ENCODE data around the gene GCNT3. TPM values are rescaled to one million over a fixed set of nuclear protein-coding genes. Genes with fewer than 3 reads are reported as not detected.
A peak's percentile ranks its signal among the peaks of the same experiment; 100 is the strongest.
"Not testable (repeated sequence)": the region's sequence is repeated elsewhere in the genome, so short reads cannot be mapped to it uniquely, and the experiment has no call there.

GCNT3 gene
- total RNA-seq, 1 donor from 2014 or later: not detected

DNA sequence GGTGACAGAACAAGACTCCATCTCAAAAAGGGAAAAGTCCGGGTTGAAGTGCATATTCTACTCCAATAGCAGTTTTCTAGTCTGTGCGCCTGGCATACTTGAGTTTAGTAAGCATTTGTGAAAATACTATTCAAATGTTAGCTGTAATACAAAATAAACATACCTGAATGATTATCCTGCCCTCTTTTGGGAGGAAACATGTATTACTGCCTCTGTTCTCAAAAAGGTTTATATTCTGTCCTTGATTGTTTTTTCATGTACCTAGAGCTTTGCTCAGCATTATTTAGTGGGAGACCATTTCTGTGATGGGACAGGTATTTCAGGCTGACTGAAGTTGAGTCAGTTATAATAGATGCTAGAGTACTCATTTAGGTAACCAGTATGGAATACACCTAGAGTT lies 25.9 kb downstream of the GCNT3 start:
- H3K27me3 Mint-ChIP-seq (ENCODE audit: insufficient read depth); H3K27ac Mint-ChIP-seq; H3K4me1 Mint-ChIP-seq (ENCODE audit: low read depth); intact Hi-C loops (cut with micrococcal nuclease); H3K4me3 Mint-ChIP-seq; DNase-seq (ENCODE audit: low spot score); H3K9me3 Mint-ChIP-seq: not testable (repeated sequence)
- peaks cover 17% of the 10 kb centered on the region for H3K36me3 Mint-ChIP-seq (ENCODE audit: low read depth)

DNA sequence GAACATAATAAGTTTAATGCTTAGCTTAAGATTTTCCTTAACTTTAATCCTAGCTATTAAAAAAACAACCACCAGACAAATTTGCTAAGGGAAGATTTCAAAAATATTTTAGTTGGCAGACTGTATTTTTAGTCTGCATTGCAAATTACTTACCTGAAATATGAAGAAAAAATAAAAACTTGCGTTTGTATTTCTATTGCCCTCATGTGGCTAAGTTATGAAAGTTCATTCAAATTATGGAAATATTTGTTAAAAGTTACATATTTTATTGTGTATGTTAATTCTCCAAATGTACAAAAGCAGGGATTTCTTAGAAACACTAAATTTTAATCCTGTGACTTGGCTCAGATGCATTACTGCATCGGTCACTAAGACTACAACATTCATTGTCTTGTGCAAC lies 30.8 kb downstream of the GCNT3 start:
- no peaks in the 10 kb centered on the region for H3K9me3 Mint-ChIP-seq
- no peaks in the 10 kb centered on the region for H3K27me3 Mint-ChIP-seq (ENCODE audit: insufficient read depth)
- peaks cover 7% of the 10 kb centered on the region for H3K4me1 Mint-ChIP-seq (ENCODE audit: low read depth)
- H3K27ac Mint-ChIP-seq: no peak overlapping the region
- H3K36me3 Mint-ChIP-seq (ENCODE audit: low read depth): peaks cover 25% of the 10 kb centered on the region
- intact Hi-C loops (cut with micrococcal nuclease): no loop called here
- no peak overlapping the region for H3K4me3 Mint-ChIP-seq
- no peak for DNase-seq (ENCODE audit: low spot score)

- Mint-ChIP-seq H3K4me1 (ENCODE audit: low read depth) (peaks cover 7% of the 10 kb centered on the region), H3K9me3 (no peaks in the 10 kb centered on the region), H3K4me3 (no peak overlapping the region), H3K27me3 (ENCODE audit: insufficient read depth) (no peaks in the 10 kb centered on the region), H3K27ac (no peak overlapping the region), H3K36me3 (ENCODE audit: low read depth) (peaks cover 19% of the 10 kb centered on the region)
- DNase-seq (ENCODE audit: low spot score): no peak
- intact Hi-C loops (cut with micrococcal nuclease): no loop called here
Observed at GRCh38 chr15:59644756-59645155, 33.2 kb downstream of the GCNT3 start.

DNA sequence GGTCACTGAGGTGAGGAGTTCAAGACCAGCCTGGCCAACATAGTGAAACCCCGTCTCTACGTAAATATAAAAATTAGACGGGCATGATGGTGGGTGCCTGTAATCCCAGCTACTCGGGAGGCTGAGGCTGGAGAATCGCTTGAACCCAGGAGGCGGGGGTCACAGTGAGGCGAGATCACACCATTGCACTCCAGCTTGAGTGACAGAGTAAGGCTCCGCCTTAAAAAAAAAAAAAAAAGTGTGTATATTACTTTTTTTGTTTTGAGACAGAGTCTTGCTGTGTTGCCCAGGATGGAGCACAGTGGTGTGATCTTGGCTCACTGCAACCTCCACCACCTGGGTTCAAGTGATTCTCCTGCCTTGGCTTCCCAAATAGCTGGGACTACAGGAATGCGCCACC lies 34.2 kb downstream of the GCNT3 start:
- intact Hi-C loops (cut with micrococcal nuclease); H3K9me3 Mint-ChIP-seq; H3K27ac Mint-ChIP-seq; DNase-seq (ENCODE audit: low spot score); H3K27me3 Mint-ChIP-seq (ENCODE audit: insufficient read depth); H3K4me3 Mint-ChIP-seq: not testable (repeated sequence)
- peaks cover 27% of the 10 kb centered on the region for H3K36me3 Mint-ChIP-seq (ENCODE audit: low read depth)
- H3K4me1 Mint-ChIP-seq (ENCODE audit: low read depth): peaks cover 12% of the 10 kb centered on the region

- H3K4me3 Mint-ChIP-seq: no peak overlapping the region
- DNase-seq (ENCODE audit: low spot score): no peak
- no peaks in the 10 kb centered on the region for H3K9me3 Mint-ChIP-seq
- H3K27me3 Mint-ChIP-seq (ENCODE audit: insufficient read depth): no peaks in the 10 kb centered on the region
- no peak overlapping the region for H3K27ac Mint-ChIP-seq
- peaks cover 13% of the 10 kb centered on the region for H3K4me1 Mint-ChIP-seq (ENCODE audit: low read depth)
- H3K36me3 Mint-ChIP-seq (ENCODE audit: low read depth): peaks cover 28% of the 10 kb centered on the region
- intact Hi-C loops (cut with micrococcal nuclease): no loop called here
Observed at GRCh38 chr15:59646277-59646676, 34.7 kb downstream of the GCNT3 start.

- Mint-ChIP-seq H3K4me1 (ENCODE audit: low read depth) (peaks cover 13% of the 10 kb centered on the region), H3K27ac (no peak overlapping the region), H3K4me3 (no peak overlapping the region), H3K27me3 (ENCODE audit: insufficient read depth) (no peaks in the 10 kb centered on the region), H3K36me3 (ENCODE audit: low read depth) (peaks cover 31% of the 10 kb centered on the region), H3K9me3 (no peaks in the 10 kb centered on the region)
- intact Hi-C loops (cut with micrococcal nuclease): no loop called here
- DNase-seq (ENCODE audit: low spot score): no peak
Observed at GRCh38 chr15:59647085-59647484, 35.5 kb downstream of the GCNT3 start.

- peaks cover 35% of the 10 kb centered on the region for H3K36me3 Mint-ChIP-seq (ENCODE audit: low read depth)
- no peak overlapping the region for H3K27ac Mint-ChIP-seq
- no peak for DNase-seq (ENCODE audit: low spot score)
- no peak overlapping the region for H3K4me3 Mint-ChIP-seq
- H3K4me1 Mint-ChIP-seq (ENCODE audit: low read depth): peaks cover 10% of the 10 kb centered on the region
- intact Hi-C loops (cut with micrococcal nuclease): no loop called here
- H3K27me3 Mint-ChIP-seq (ENCODE audit: insufficient read depth): no peaks in the 10 kb centered on the region
- no peaks in the 10 kb centered on the region for H3K9me3 Mint-ChIP-seq
Observed at GRCh38 chr15:59649603-59650002, 38.0 kb downstream of the GCNT3 start.

DNA sequence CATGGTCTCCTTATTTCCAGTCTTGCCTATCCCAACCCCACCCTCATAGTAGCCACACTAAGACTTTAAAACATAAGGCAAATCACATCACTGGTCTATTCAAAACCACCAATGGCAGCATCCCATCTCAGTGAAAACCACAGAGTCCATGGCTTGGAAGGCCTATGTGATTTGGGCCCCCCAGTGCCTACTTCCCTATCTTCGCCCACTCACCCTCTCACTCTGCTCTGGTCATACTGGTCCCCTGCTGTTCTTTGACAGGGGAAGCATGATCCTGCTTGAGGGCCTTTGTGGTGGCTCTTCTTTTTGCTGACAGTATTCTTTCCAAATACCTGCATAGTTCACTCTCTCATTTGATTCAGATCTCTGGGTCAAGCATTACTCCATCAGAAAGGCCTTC lies 42.5 kb downstream of the GCNT3 start:
- no peaks in the 10 kb centered on the region for H3K9me3 Mint-ChIP-seq
- peaks cover 7% of the 10 kb centered on the region for H3K4me1 Mint-ChIP-seq (ENCODE audit: low read depth)
- H3K27ac Mint-ChIP-seq: no peak overlapping the region
- intact Hi-C loops (cut with micrococcal nuclease): no loop called here
- DNase-seq (ENCODE audit: low spot score): no peak
- H3K4me3 Mint-ChIP-seq: no peak overlapping the region
- peaks cover 22% of the 10 kb centered on the region for H3K36me3 Mint-ChIP-seq (ENCODE audit: low read depth)
- H3K27me3 Mint-ChIP-seq (ENCODE audit: insufficient read depth): no peaks in the 10 kb centered on the region

DNA sequence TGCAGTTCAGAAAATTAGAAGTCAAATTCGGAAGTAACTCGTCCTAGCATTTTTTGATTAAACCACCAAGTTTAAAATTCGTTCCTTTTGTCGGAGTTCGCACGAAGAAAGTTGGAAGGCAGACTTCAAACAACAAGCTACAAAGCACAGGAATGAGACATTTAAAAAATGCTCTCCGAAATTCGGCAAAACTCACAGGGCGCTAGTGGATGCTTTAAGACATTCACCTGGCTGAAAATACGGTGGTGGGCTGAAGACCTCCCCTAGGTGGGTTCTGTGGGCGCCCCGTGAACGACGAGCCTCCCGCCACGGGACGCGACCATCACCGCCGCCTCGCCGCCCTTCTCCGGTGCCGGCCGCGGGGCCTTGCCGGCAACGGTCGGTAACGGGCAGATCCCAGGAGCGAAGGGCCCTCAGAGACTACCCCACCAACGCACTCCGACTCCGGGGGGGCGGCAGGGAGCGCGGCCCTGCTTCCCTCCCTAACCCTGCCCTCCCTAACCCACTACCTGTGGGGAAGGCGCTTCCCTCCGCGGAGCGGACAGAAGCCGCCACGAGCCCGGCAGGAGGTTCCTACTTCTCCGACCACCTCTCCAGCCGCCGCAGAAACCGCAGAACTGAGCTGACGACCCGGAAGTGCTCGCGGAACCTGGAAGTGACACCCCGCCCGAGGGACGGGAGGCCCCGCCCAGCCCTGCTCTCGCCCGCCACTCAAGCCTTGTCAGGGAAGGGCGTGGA lies 45.5 kb downstream of the GCNT3 start, which contains the start of gene GTF2A2:
GTF2A2 (minus strand) TSS at position 619 of the 738 bp plus-strand sequence. CDS start 5,238 bp downstream, outside the sequence.
- Mint-ChIP-seq H3K27ac (peak within 1 kb of the TSS; percentile 79), H3K4me1 (ENCODE audit: low read depth) (no peaks in the 10 kb centered on the region), H3K9me3 (no peaks in the 10 kb centered on the region), H3K4me3 (no peak within 1 kb of the TSS), H3K36me3 (ENCODE audit: low read depth) (peaks cover 28% of the 10 kb centered on the region), H3K27me3 (ENCODE audit: insufficient read depth) (no peaks in the 10 kb centered on the region)
- DNase-seq (ENCODE audit: low spot score): peak; percentile 93
- intact Hi-C loops (cut with micrococcal nuclease): loop anchor here (1.0 to 2.0 kb wide), 4 partner anchors 31 to 724 kb away; partner anchors contain the start of genes CCNB2, RNF111 and SLTM

GRCh38 chr15:59657635-59658125 lies 46.1 kb downstream of the GCNT3 start:
- Mint-ChIP-seq H3K36me3 (ENCODE audit: low read depth) (peaks cover 25% of the 10 kb centered on the region), H3K9me3 (no peaks in the 10 kb centered on the region), H3K4me3 (no peak overlapping the region), H3K27me3 (ENCODE audit: insufficient read depth) (no peaks in the 10 kb centered on the region), H3K4me1 (ENCODE audit: low read depth) (no peaks in the 10 kb centered on the region), H3K27ac (peak overlapping the region; percentile 79)
- intact Hi-C loops (cut with micrococcal nuclease): loop anchor here (1.0 to 2.0 kb wide), 4 partner anchors 31 to 724 kb away; partner anchors contain the start of genes CCNB2, RNF111 and SLTM
- no peak for DNase-seq (ENCODE audit: low spot score)

GRCh38 chr15:59659366-59659765 lies 47.8 kb downstream of the GCNT3 start:
- H3K4me3 Mint-ChIP-seq: no peak overlapping the region
- no peaks in the 10 kb centered on the region for H3K27me3 Mint-ChIP-seq (ENCODE audit: insufficient read depth)
- H3K36me3 Mint-ChIP-seq (ENCODE audit: low read depth): peaks cover 23% of the 10 kb centered on the region
- no peaks in the 10 kb centered on the region for H3K9me3 Mint-ChIP-seq
- H3K27ac Mint-ChIP-seq: no peak overlapping the region
- DNase-seq (ENCODE audit: low spot score): no peak
- intact Hi-C loops (cut with micrococcal nuclease): no loop called here
- no peaks in the 10 kb centered on the region for H3K4me1 Mint-ChIP-seq (ENCODE audit: low read depth)

- H3K36me3 Mint-ChIP-seq (ENCODE audit: low read depth): peaks cover 27% of the 10 kb centered on the region
- H3K27me3 Mint-ChIP-seq (ENCODE audit: insufficient read depth): no peaks in the 10 kb centered on the region
- H3K4me1 Mint-ChIP-seq (ENCODE audit: low read depth): no peaks in the 10 kb centered on the region
- DNase-seq (ENCODE audit: low spot score): no peak
- H3K9me3 Mint-ChIP-seq: no peaks in the 10 kb centered on the region
- H3K27ac Mint-ChIP-seq: no peak overlapping the region
- H3K4me3 Mint-ChIP-seq: no peak overlapping the region
- intact Hi-C loops (cut with micrococcal nuclease): no loop called here
Observed at GRCh38 chr15:59662260-59662659, 50.7 kb downstream of the GCNT3 start.

GRCh38 chr15:59668556-59668955 lies 57.0 kb downstream of the GCNT3 start:
- Mint-ChIP-seq H3K27me3 (ENCODE audit: insufficient read depth) (no peaks in the 10 kb centered on the region), H3K9me3 (no peaks in the 10 kb centered on the region), H3K4me3 (no peak overlapping the region), H3K4me1 (ENCODE audit: low read depth) (no peaks in the 10 kb centered on the region), H3K36me3 (ENCODE audit: low read depth) (peaks cover 32% of the 10 kb centered on the region), H3K27ac (no peak overlapping the region)
- intact Hi-C loops (cut with micrococcal nuclease): no loop called here
- no peak for DNase-seq (ENCODE audit: low spot score)

Measured in activated T-helper 1 cell treated with anti-CD3 and anti-CD28 coated beads, Interleukin-12 subunit alpha, Interleukin-12 subunit beta, Interleukin-2, Interleukin-4 antibody, amounts not matched to agents 30 ng/mL and 10 ng/mL and 1 ng/mL, durations not matched to agents 14 hours and 24 hours and 36 hours (primary cell).